ENCODE results near the gene CIROP. TPM values are rescaled to one million over a fixed set of nuclear protein-coding genes. Genes with fewer than 3 reads are reported as not detected.

CIROP gene
- total and polyA plus RNA-seq, 9 of the 15 experiments (the other 6 are each of a cell fraction or from before 2014, with no cell fraction given), result not detected

GRCh38 chr14:23074906-23075305 is 29.9 kb downstream of the CIROP start:
- Histone ChIP-seq H2AFZ (ENCODE audit: low read depth, low read length) (no peak overlapping the region), H3K4me3 (no peak overlapping the region), H3K27ac (ENCODE audit: extremely low read depth, low read depth, low read length) (no peak overlapping the region), H3K27me3 (ENCODE audit: control insufficient read depth in 2 of 2, insufficient read depth in 2 of 2, low read length in 2 of 2) (no peaks in the 10 kb centered on the region), H3K9me1 (ENCODE audit: control insufficient read depth, insufficient read depth, low read length) (no peaks in the 10 kb centered on the region), H3K9ac (ENCODE audit: insufficient read depth in 1 of 2, low read depth in 2 of 2, low read length in 2 of 2) (no peak overlapping the region), H3K4me1 (replicated peaks in 1 of 2; ENCODE audit: control insufficient read depth in 2 of 2, insufficient read depth in 2 of 2, low read length in 2 of 2) (peaks cover 26 to 41% of the 10 kb centered on the region in 2 experiments), H3K79me2 (ENCODE audit: control insufficient read depth, insufficient read depth, low read length) (peaks cover 34% of the 10 kb centered on the region), H4K20me1 (replicated peaks; ENCODE audit: control insufficient read depth, insufficient read depth, low read length) (no peaks in the 10 kb centered on the region), H3K36me3 (ENCODE audit: control insufficient read depth, insufficient read depth, low read length) (peaks cover 77% of the 10 kb centered on the region), H3K4me2 (ENCODE audit: insufficient read depth, low read length) (no peak overlapping the region), H3K9me3 (replicated peaks; ENCODE audit: control insufficient read depth, insufficient read depth, low read depth, low read length) (no peaks in the 10 kb centered on the region)
- in situ Hi-C loops (cut with MboI) (no loop called here), intact Hi-C loops (cut with micrococcal nuclease) (no loop called here)
- 85% methylated on average over 1 of the region's 1 CpG for WGBS (ENCODE audit: insufficient coverage, low coverage, missing lambda C conversion rate)
- ATAC-seq, result no peak
- POLR2A ChIA-PET, result interaction anchor here (0.7 to 1.5 kb wide), 3 partner anchors 8 to 204 kb away, joined by 3 read pairs; partner anchors contain the start of gene LRP10
- no TSS peak for BruUV-seq (replicated peaks)
- no peak for FAIRE-seq
- TF ChIP-seq SMC3 (conservative IDR thresholded peaks at IDR 0.05; ENCODE audit: insufficient read depth, low read depth, low read length), result no peak
- TF ChIP-seq ZBED1 (IDR thresholded peaks at IDR 0.05), result no peak
- no peak for TF ChIP-seq ZNF316 (IDR thresholded peaks at IDR 0.05)
- no peak for TF ChIP-seq ZNF3 (CRISPR knock-in tag; IDR thresholded peaks at IDR 0.05)
- no peak for TF ChIP-seq ZNF655 (CRISPR knock-in tag; IDR thresholded peaks at IDR 0.05)
- CTCF ChIA-PET (ENCODE audit: low intra/inter-chr PET ratio), result interaction anchor here (0.6 to 1.4 kb wide), 2 partner anchors 35 to 86 kb away, joined by 4 to 6 read pairs; no protein-coding TSS in a partner anchor
- DNase-seq (ENCODE audit: extremely low read depth in 1 of 4, low spot score in 3 of 4), result no peak

Measured in K562 (cell line).